Uterus (tissue), 4 donors: ENCODE data around the gene MED12. TPM values are rescaled to one million over a fixed set of nuclear protein-coding genes. Genes with fewer than 3 reads are reported as not detected.
A peak's percentile ranks its signal among the peaks of the same experiment; 100 is the strongest.

Experiments used
- DNase-seq, 2 donors: peaks; one replicate each; pipeline ENCODE4 v3.0.0-alpha.2; 2019 to 2020
- H3K27ac ChIP-seq, 2 donors: fragments of 200-600 bp; sonication (generic); 1 replicate in 1 of 2; 2 replicates in 1 of 2; pipeline ENCODE4 v1.5.1; 2016 to 2018
- H3K27me3 ChIP-seq, 2 donors: fragments of 200-600 bp; sonication (generic); one replicate each; pipeline ENCODE4 v1.5.1; 2018 to 2019; ENCODE audit warnings: control low read depth in 1 of 2
- H3K36me3 ChIP-seq, 2 donors: fragments of 200-600 bp; sonication (generic); one replicate each; pipeline ENCODE4 v1.5.1; 2019; ENCODE audit warnings: control low read depth in 1 of 2
- H3K4me1 ChIP-seq, 2 donors: fragments of 200-600 bp; sonication (generic); one replicate each; pipeline ENCODE4 v1.5.1; 2018 to 2019; ENCODE audit warnings: control low read depth in 1 of 2
- H3K4me3 ChIP-seq, 2 donors: fragments of 200-600 bp; sonication (generic); 1 replicate in 1 of 2; 2 replicates in 1 of 2; pipeline ENCODE4 v1.5.1; 2018 to 2019; ENCODE audit warnings: mild to moderate bottlenecking in 1 of 2
- H3K9me3 ChIP-seq, 2 donors: fragments of 200-600 bp; sonication (generic); one replicate each; pipeline ENCODE4 v1.5.1; 2019; ENCODE audit warnings: control low read depth in 1 of 2
- CTCF ChIP-seq, 4 experiments: fragments of 200-600 bp in 2 of 4; fragments of 450-650 bp in 2 of 4; sonication (generic) in 2 of 4; IDR thresholded peaks; one replicate each; pipeline ENCODE4 v1.5.1; 2016 to 2019; ENCODE audit warnings: antibody characterized with exemption in 4 of 4, mild to moderate bottlenecking in 2 of 4, moderate library complexity in 1 of 4
- POLR2A ChIP-seq, 2 donors: fragments of 450-650 bp; IDR thresholded peaks; one replicate each; pipeline ENCODE4 v1.6.1; 2016; ENCODE audit warnings: antibody characterized with exemption in 2 of 2, mild to moderate bottlenecking in 1 of 2, moderate library complexity in 1 of 2
- intact Hi-C: fragments of 100-400 bp; cut with DNase I; formaldehyde crosslinking; loops from one replicate; pipeline ENCODE4 v1.15.1; 2023; ENCODE audit warnings: low total_unique reads
- total RNA-seq, 4 donors: library from RNA; depleted of rRNA in 3 of 4; stranded (reverse); fragments of >200 nt in 3 of 4; gene quantifications; one replicate each; pipeline versions ENCODE4 v1.1.0 to v1.2.4, GENCODE V29; 2014 to 2023
- donor health status: DM: yes; HTN: yes; CAD: no.

Gene MED12
- total RNA-seq, 4 donors from 2014 or later = 11.2 to 91.5 (median 33.0) TPM

DNA sequence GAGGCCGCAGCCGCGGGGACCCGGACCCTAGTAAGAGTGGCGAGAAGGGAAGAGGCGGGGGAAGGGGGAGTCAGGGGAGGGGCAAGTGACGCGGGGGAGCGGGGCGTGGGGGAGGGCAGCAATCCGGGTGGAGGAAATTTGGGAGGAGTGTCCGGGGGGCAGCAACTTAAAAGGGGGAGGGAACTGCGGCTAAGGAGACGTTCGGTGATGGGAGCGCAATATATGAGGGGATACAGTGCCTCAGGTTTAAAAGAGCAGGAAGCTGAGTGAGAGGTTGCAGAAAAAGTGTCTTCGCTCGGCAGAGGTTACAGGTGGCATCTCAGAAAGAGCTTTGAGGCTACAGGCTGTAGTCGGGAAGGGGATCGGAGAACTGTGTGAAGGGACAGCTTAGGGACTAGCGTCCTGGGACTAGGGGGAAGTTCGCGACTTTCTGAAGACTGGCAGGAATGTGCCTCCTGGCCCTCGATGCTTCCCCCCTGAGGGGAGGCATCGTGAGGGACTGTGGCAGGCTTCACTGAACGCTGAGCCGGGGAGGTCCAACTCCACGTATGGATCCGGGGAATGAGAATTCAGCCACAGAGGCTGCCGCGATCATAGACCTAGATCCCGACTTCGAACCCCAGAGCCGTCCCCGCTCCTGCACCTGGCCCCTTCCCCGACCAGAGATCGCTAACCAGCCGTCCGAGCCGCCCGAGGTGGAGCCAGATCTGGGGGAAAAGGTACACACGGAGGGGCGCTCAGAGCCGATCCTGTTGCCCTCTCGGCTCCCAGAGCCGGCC, 22.2 kb upstream of the MED12 start:
- Histone ChIP-seq H3K9me3 (no peaks in the 10 kb centered on the region), H3K4me3 (peak overlapping the region; percentile 57 to 63), H3K36me3 (no peaks in the 10 kb centered on the region), H3K27ac (peak overlapping the region; percentile 84 to 89), H3K4me1 (no peaks in the 10 kb centered on the region), H3K27me3 (no peaks in the 10 kb centered on the region)
- TF ChIP-seq POLR2A (IDR thresholded peaks at IDR 0.05) = peak in 1 of 2 donors; percentile 19
- TF ChIP-seq CTCF (IDR thresholded peaks at IDR 0.05) = no peak
- intact Hi-C loops = no loop called here
- no peak for DNase-seq

GRCh38 chrX:71096760-71097032, 21.7 kb upstream of the MED12 start:
- H3K4me1 ChIP-seq = no peaks in the 10 kb centered on the region
- no peaks in the 10 kb centered on the region for H3K9me3 ChIP-seq
- peak overlapping the region; percentile 57 to 63 for H3K4me3 ChIP-seq
- H3K27me3 ChIP-seq = no peaks in the 10 kb centered on the region
- no peaks in the 10 kb centered on the region for H3K36me3 ChIP-seq
- DNase-seq = no peak
- no peak for TF ChIP-seq POLR2A (IDR thresholded peaks at IDR 0.05)
- no peak for TF ChIP-seq CTCF (IDR thresholded peaks at IDR 0.05)
- H3K27ac ChIP-seq = peak overlapping the region; percentile 84 to 89
- intact Hi-C loops = no loop called here

GRCh38 chrX:71098302-71098701, 20.1 kb upstream of the MED12 start:
- peak; percentile 48 to 69 for DNase-seq
- H3K36me3 ChIP-seq = no peaks in the 10 kb centered on the region
- TF ChIP-seq CTCF (IDR thresholded peaks at IDR 0.05) = peak; percentile 33 to 52 (median 46)
- TF ChIP-seq POLR2A (IDR thresholded peaks at IDR 0.05) = no peak
- intact Hi-C loops = no loop called here
- H3K4me1 ChIP-seq = no peaks in the 10 kb centered on the region
- H3K27me3 ChIP-seq = no peaks in the 10 kb centered on the region
- H3K9me3 ChIP-seq = no peaks in the 10 kb centered on the region
- H3K27ac ChIP-seq = peak overlapping the region in 1 of 2 donors; percentile 24
- no peak overlapping the region for H3K4me3 ChIP-seq

DNA sequence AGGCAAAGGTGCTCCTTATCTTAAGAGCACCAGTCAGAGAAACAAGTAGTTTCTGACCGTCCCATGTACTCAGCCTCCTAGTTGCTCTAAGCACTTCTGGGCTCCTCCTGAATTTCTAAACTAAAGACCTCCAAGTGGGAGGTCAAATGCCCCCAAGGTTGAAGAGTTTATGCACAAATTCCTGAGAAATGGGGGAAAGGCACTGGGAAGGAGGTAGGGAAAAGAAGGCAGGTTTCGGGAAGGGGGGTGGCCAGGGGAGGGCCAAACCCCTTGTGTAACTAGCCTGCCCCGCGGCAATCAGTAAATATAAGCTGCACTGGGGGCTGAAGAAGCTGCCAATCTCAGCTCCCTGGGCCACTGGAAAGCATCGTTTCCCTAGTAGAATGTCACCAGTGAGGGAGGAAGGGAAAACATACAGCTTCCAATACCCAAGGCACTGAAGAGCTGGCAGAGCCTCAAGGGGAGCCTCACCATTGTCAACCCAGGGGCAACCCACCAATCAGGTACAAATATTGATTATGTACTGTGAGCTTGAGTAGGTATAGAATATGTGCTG, 19.4 kb upstream of the MED12 start:
- no peak for DNase-seq
- Histone ChIP-seq H3K9me3 (no peaks in the 10 kb centered on the region), H3K4me1 (no peaks in the 10 kb centered on the region), H3K4me3 (no peak overlapping the region), H3K27ac (no peak overlapping the region), H3K27me3 (no peaks in the 10 kb centered on the region), H3K36me3 (no peaks in the 10 kb centered on the region)
- intact Hi-C loops = no loop called here
- TF ChIP-seq POLR2A (IDR thresholded peaks at IDR 0.05) (no peak), CTCF (IDR thresholded peaks at IDR 0.05) (no peak)

DNA sequence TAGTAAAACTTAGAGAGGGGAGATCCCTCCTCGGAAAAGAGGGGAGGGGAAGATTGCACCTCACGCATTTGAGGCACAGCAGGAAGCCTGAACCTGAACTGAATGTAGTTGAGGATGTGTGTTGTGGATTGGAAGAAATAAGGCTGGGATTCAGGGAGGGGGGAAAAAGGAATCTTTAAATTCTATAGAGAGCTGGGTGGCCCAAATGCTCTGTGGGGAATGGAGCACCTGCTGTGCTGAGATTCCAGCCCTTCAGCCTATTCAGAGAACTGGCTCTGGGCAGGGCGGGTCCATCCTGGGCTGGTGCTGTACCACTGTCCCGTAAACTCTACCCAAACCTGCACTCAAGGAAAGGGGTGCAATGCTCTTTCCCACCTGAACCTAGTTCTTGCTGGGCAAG, 18.7 kb upstream of the MED12 start:
- intact Hi-C loops = no loop called here
- H3K27me3 ChIP-seq = no peaks in the 10 kb centered on the region

More for the DNA sequence above, 18.7 kb upstream of the MED12 start:
- Histone ChIP-seq H3K9me3 (no peaks in the 10 kb centered on the region), H3K27ac (no peak overlapping the region), H3K4me3 (no peak overlapping the region), H3K36me3 (no peaks in the 10 kb centered on the region), H3K4me1 (no peaks in the 10 kb centered on the region)
- DNase-seq = no peak
- TF ChIP-seq CTCF (IDR thresholded peaks at IDR 0.05) (no peak), POLR2A (IDR thresholded peaks at IDR 0.05) (no peak)
